Esophagus squamous epithelium (tissue), 5 donors: ENCODE data around the gene TMEM87B. TPM values are rescaled to one million over a fixed set of nuclear protein-coding genes. Genes with fewer than 3 reads are reported as not detected.

Source experiments
- DNase-seq: peaks from one replicate; lab custom pipeline; 2025; lab: John Stamatoyannopoulos, UW
- H3K27ac ChIP-seq, 4 donors: fragments of 200-600 bp; sonication (generic); one replicate each; pipeline ENCODE4 v1.5.1; 2016 to 2019; ENCODE audit warnings: mild to moderate bottlenecking in 1 of 4
- H3K27me3 ChIP-seq, 4 donors: fragments of 200-600 bp; sonication (generic); 1 replicate in 3 of 4; 2 replicates in 1 of 4; pipeline versions ENCODE4 v1.5.1 to v1.6.0; 2017 to 2021; ENCODE audit warnings: antibody characterized with exemption in 1 of 4
- H3K36me3 ChIP-seq, 3 donors: fragments of 200-600 bp; sonication (generic); one replicate each; pipeline ENCODE4 v1.5.1; 2016 to 2019
- H3K4me1 ChIP-seq, 3 donors: fragments of 200-600 bp; sonication (generic); one replicate each; pipeline ENCODE4 v1.5.1; 2017 to 2019
- H3K4me3 ChIP-seq, 4 donors: fragments of 200-600 bp; sonication (generic); 1 replicate in 3 of 4; 2 replicates in 1 of 4; pipeline ENCODE4 v1.5.1; 2016 to 2019; ENCODE audit warnings: mild to moderate bottlenecking in 2 of 4, moderate library complexity in 1 of 4
- H3K9me3 ChIP-seq, 3 donors: fragments of 200-600 bp; sonication (generic); one replicate each; pipeline ENCODE4 v1.5.1; 2016 to 2019
- POLR2A ChIP-seq, 4 donors: fragments of 450-650 bp; IDR thresholded peaks; one replicate each; pipeline ENCODE4 v1.6.1; 2017; ENCODE audit warnings: antibody characterized with exemption in 4 of 4, mild to moderate bottlenecking in 4 of 4, moderate library complexity in 3 of 4
- WGBS, 2 donors: methylation state at CpG; one replicate each; pipeline ENCODE4 v1.1.5; 2018; 5-methylcytosine and 5-hydroxymethylcytosine counted together
- intact Hi-C: fragments of 100-400 bp; cut with DNase I; formaldehyde crosslinking; loops from one replicate; pipeline ENCODE4 v1.15.0; 2022
- total RNA-seq, 4 donors: library from RNA; depleted of rRNA; stranded (reverse); fragments of >200 nt; gene quantifications; one replicate each; pipeline ENCODE4 v1.1.0, GENCODE V29; 2016
- TF ChIP-seq, protein P1 (sequence below), 6 experiments: fragments of 450-650 bp in 4 of 6; fragments of 200-600 bp in 2 of 6; sonication (generic) in 2 of 6; IDR thresholded peaks; one replicate each; pipeline ENCODE4 v1.5.1; 2016 to 2019; ENCODE audit warnings: antibody characterized with exemption in 6 of 6, mild to moderate bottlenecking in 4 of 6, moderate library complexity in 4 of 6
- donor health status: DM: yes; HTN: yes; CAD: no.

TMEM87B gene
- total RNA-seq, 4 donors from 2014 or later, result 17.7 to 30.0 (median 23.6) TPM

DNA sequence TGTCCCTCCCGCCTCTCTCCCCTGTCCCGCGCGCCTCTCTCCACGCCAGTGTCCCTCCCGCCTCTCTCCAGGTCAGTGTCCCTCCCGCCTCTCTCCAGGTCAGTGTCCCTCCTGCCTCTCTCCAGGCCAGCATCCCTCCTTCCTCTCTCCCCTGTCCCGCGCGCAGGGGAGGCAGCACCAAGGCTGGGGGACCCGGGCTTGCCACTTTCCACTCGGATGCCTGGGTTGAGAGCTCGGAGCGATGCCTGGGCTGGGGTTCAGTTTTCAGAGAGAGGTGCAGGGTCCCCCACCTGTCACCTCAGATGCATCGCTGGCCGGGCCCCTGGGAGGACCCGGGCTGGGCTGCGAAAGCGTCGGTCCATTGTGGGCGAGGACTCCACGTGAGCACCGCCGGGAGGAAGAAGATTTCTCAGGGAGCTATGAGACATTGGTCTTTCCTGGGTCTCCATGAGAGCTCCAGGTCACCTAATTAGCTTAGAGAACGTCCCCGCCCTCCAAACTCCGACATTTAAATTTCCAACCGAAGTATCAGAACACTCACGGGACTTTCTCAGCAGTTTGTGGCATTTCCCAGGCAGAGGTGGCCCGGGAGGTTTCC is 85.2 kb downstream of the TMEM87B start:
- WGBS, 2 donors, result 20 to 49% methylated on average over 11 to 14 of the region's 30 CpGs

DNA sequence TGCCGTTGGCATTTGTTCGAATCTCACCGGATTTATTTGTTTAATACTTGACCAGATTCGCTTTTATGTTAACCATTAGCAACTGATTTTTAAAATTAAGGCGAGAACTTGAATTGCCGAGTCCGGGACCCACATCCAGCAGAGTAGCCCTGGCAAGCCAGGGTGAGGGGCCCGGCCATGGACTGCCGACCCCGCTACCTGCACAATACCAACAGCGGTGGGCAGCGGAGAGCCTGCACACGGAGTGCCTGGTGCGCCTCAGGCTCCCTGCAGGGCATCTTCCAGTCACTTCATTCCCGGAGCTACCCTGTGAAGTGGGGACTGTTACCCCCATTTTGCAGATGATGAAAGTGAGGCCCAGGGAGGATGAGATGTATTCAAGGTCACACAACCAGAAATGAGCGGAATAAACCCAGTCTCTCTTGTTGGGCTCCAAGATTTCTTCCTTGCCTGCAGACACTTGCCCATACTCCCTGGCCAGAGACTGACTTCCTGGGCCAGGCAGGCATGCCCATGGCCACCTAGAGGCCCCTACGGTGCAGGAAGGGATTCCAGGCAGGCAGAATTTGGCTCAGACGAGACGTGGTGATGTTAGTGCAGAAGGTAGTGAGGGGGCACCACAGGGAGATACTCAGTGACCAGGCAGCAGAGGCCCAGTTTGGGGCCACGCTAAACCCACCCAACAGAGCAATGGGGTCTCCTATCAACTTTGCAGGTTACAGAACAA is 86.0 kb downstream of the TMEM87B start:
- no peaks in the 10 kb centered on the region for H3K9me3 ChIP-seq
- intact Hi-C loops, result no loop called here
- H3K36me3 ChIP-seq, result no peaks in the 10 kb centered on the region
- no peak for TF ChIP-seq POLR2A (IDR thresholded peaks at IDR 0.05)
- TF ChIP-seq, protein P1, sequence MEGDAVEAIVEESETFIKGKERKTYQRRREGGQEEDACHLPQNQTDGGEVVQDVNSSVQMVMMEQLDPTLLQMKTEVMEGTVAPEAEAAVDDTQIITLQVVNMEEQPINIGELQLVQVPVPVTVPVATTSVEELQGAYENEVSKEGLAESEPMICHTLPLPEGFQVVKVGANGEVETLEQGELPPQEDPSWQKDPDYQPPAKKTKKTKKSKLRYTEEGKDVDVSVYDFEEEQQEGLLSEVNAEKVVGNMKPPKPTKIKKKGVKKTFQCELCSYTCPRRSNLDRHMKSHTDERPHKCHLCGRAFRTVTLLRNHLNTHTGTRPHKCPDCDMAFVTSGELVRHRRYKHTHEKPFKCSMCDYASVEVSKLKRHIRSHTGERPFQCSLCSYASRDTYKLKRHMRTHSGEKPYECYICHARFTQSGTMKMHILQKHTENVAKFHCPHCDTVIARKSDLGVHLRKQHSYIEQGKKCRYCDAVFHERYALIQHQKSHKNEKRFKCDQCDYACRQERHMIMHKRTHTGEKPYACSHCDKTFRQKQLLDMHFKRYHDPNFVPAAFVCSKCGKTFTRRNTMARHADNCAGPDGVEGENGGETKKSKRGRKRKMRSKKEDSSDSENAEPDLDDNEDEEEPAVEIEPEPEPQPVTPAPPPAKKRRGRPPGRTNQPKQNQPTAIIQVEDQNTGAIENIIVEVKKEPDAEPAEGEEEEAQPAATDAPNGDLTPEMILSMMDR (IDR thresholded peaks at IDR 0.05), result no peak
- peaks cover 4 to 16% (median 7%) of the 10 kb centered on the region in 3 donors for H3K4me1 ChIP-seq
- H3K27me3 ChIP-seq, result peaks cover 0 to 14% (median 0%) of the 10 kb centered on the region in 4 donors
- no peak for DNase-seq
- H3K27ac ChIP-seq, result peak overlapping the region in 1 of 4 donors; percentile 46
- WGBS, 2 donors, result 79 to 91% methylated on average over 14 to 19 of the region's 20 CpGs
- no peak overlapping the region for H3K4me3 ChIP-seq

More for the DNA sequence above, 85.2 kb downstream of the TMEM87B start:
- peaks cover 0 to 14% (median 0%) of the 10 kb centered on the region in 4 donors for H3K27me3 ChIP-seq
- H3K9me3 ChIP-seq, result no peaks in the 10 kb centered on the region
- no peaks in the 10 kb centered on the region for H3K36me3 ChIP-seq
- intact Hi-C loops, result no loop called here
- peaks cover 4 to 16% (median 7%) of the 10 kb centered on the region in 3 donors for H3K4me1 ChIP-seq
- H3K4me3 ChIP-seq, result peak overlapping the region in 3 of 4 donors; percentile 11 to 26 (median 12)
- H3K27ac ChIP-seq, result peak overlapping the region in 2 of 4 donors; percentile 9 to 46
- TF ChIP-seq POLR2A (IDR thresholded peaks at IDR 0.05), result no peak
- TF ChIP-seq, protein P1 (IDR thresholded peaks at IDR 0.05), result no peak
- no peak for DNase-seq

DNA sequence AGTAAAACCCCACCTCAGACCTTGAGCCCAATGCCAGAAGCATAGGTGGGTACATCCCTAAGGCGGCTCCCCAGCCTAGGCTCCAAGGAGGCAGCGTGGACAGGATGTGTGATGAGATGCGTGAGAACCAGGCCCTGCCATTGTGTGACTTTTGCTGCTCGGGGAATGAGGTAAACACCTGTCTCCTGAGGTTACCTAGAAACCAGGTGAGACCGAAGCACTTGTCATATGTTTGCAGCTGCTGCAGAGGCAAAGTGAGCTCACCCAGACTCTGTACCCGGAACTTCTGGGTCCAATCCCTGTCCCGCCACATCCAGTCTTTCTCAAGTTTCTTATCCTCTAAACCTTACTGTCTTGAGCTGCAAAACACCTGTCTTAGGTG is 86.5 kb downstream of the TMEM87B start:
- Histone ChIP-seq H3K9me3 (no peaks in the 10 kb centered on the region), H3K27me3 (peaks cover 0 to 14% (median 0%) of the 10 kb centered on the region in 4 donors), H3K36me3 (no peaks in the 10 kb centered on the region), H3K27ac (no peak overlapping the region), H3K4me1 (peaks cover 4 to 16% (median 7%) of the 10 kb centered on the region in 3 donors), H3K4me3 (no peak overlapping the region)
- intact Hi-C loops, result no loop called here
- TF ChIP-seq, protein P1 (IDR thresholded peaks at IDR 0.05), result no peak
- TF ChIP-seq POLR2A (IDR thresholded peaks at IDR 0.05), result no peak
- WGBS, 2 donors, result 67 to 81% methylated on average over 5 to 6 of the region's 7 CpGs
- no peak for DNase-seq

DNA sequence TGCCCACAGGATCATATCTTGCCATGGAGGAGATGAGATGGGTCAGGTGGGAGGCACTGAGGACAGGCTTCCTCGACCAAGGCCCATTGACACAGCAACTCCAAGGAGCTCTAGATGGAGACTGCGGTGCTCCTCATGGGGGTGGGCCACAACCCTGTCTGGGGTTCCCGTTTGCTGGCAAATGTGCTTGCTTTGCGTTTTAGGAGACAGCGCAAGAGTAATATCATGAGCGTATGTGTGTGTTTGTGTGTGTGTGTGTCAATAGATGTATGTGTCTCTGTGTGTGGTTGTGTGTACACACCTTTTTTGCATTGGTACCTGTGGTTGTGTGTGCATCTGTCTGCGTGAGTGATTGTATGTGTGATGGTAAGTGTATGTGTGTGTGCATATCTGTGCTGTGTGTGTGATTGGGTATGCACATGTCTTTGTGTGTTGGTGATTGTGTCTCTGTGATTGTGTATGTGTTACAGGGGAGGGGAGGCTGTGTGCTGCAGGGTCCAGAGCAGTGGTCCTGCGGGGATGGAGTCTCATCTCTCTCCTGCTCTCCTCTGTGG is 87.5 kb downstream of the TMEM87B start:
- H3K36me3 ChIP-seq, result no peaks in the 10 kb centered on the region
- DNase-seq, result no peak
- intact Hi-C loops, result no loop called here
- H3K4me3 ChIP-seq, result no peak overlapping the region
- peaks cover 3 to 11% (median 4%) of the 10 kb centered on the region in 3 donors for H3K4me1 ChIP-seq
- no peaks in the 10 kb centered on the region for H3K9me3 ChIP-seq
- peaks cover 0 to 14% (median 0%) of the 10 kb centered on the region in 4 donors for H3K27me3 ChIP-seq
- H3K27ac ChIP-seq, result no peak overlapping the region
- no peak for TF ChIP-seq POLR2A (IDR thresholded peaks at IDR 0.05)
- TF ChIP-seq, protein P1 (IDR thresholded peaks at IDR 0.05), result no peak
- 87 to 93% methylated on average over 6 to 8 of the region's 8 CpGs for WGBS, 2 donors

DNA sequence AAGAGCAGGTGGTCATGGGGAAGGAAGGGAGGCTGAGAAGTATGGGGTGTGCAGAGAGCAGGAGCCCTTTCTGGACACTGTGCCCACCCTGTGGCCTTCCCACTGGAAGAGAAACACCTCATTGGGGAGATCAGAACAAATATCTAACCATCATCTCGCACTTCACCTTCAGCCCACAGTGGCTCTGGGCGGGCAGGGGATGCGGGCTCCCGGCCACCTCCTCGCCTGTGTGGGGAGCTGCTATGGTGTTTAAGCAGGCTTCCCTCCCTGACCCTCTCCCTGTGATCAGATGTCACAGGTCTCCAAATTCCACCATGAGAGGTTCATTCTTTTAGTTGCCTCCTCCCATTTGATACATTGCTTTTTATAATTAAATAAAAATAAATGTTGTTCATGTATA is 88.1 kb downstream of the TMEM87B start:
- peaks cover 0 to 6% (median under 1%) of the 10 kb centered on the region in 3 donors for H3K4me1 ChIP-seq
- no peak for DNase-seq
- H3K27me3 ChIP-seq, result peaks cover 0 to 10% (median 0%) of the 10 kb centered on the region in 4 donors
- WGBS, 2 donors, result 91 to 94% methylated on average over 5 of the region's 5 CpGs
- no peak overlapping the region for H3K4me3 ChIP-seq
- intact Hi-C loops, result no loop called here
- no peak for TF ChIP-seq POLR2A (IDR thresholded peaks at IDR 0.05)
- TF ChIP-seq, protein P1 (IDR thresholded peaks at IDR 0.05), result no peak
- H3K36me3 ChIP-seq, result no peaks in the 10 kb centered on the region
- H3K27ac ChIP-seq, result no peak overlapping the region
- no peaks in the 10 kb centered on the region for H3K9me3 ChIP-seq
